H7 (cell line): ENCODE results near the gene ERLEC1. TPM values are rescaled to one million over a fixed set of nuclear protein-coding genes. Genes with fewer than 3 reads are reported as not detected.
"Not testable (repeated sequence)": the region's sequence is repeated elsewhere in the genome, so short reads cannot be mapped to it uniquely, and the experiment has no call there.

ENCODE experiments used
- DNase-seq: peaks from one replicate; pipeline ENCODE4 v3.0.0; 2012
- H3K27me3 ChIP-seq: 2 replicates; pipeline ENCODE4 v1.6.0; 2011; ENCODE audit warnings: mild to moderate bottlenecking, low read length; ENCODE audit not compliant: control insufficient read depth, insufficient read depth
- H3K36me3 ChIP-seq: replicated peaks from 2 replicates; pipeline ENCODE4 v1.5.1; 2011; ENCODE audit warnings: low read length; ENCODE audit not compliant: control insufficient read depth, insufficient read depth
- H3K4me3 ChIP-seq: 2 replicates; pipeline ENCODE4 v1.5.1; 2011; ENCODE audit warnings: low read depth, mild to moderate bottlenecking, control low read depth, low read length, moderate library complexity; ENCODE audit not compliant: insufficient read depth
- total RNA-seq: library from RNA; depleted of rRNA; stranded (reverse); fragments of >200 nt; shearing (Covaris generic); gene quantifications from 2 replicates; pipeline ENCODE4 v1.2.3, GENCODE V29; 2014; rRNA removed

ERLEC1 gene, protein sequence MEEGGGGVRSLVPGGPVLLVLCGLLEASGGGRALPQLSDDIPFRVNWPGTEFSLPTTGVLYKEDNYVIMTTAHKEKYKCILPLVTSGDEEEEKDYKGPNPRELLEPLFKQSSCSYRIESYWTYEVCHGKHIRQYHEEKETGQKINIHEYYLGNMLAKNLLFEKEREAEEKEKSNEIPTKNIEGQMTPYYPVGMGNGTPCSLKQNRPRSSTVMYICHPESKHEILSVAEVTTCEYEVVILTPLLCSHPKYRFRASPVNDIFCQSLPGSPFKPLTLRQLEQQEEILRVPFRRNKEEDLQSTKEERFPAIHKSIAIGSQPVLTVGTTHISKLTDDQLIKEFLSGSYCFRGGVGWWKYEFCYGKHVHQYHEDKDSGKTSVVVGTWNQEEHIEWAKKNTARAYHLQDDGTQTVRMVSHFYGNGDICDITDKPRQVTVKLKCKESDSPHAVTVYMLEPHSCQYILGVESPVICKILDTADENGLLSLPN
- total RNA-seq, result 31.0 and 44.0 TPM in 2 replicates

- Histone ChIP-seq H3K27me3 (no peaks in the 10 kb centered on the region), H3K4me3 (peak within 1 kb of the TSS; percentile 98), H3K36me3 (no peaks in the 10 kb centered on the region; the same call in 1 of the 2 replicates)
- DNase-seq, result peak; percentile 91
These were observed at the start of gene ERLEC1, which contains the start of gene ASB3 for GRCh38 chr2:53786705-53787613. Gene ERLEC1, plus strand, starts transcription at chr2:53787044. Its CDS starts 167 bp downstream, at chr2:53787211. Gene ASB3, minus strand, starts transcription at chr2:53786953. Its CDS starts 21,381 bp downstream, at chr2:53765572.

DNA sequence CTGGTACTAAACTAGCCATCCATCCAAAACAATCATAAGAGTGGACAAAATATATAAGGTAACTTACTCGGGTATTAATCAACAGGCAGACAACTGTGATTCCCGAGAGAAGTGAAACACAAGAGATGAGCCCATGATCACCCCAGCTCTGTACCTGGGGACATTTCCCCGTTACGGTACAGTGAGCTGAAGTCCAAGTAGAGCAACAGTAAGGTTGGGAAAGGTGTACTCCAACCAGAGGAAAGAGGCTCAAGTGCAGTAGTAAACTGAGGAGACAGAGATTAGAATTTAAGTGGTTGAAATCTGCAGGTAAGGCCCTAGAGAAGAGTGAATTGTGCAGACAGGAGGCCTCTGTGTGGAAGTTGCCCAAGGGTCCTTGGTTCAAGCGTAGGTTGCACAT, 49.8 kb upstream of the ERLEC1 start:
- DNase-seq, result no peak
- no peaks in the 10 kb centered on the region for H3K27me3 ChIP-seq
- H3K4me3 ChIP-seq, result no peak overlapping the region
- H3K36me3 ChIP-seq, result no peaks in the 10 kb centered on the region

DNA sequence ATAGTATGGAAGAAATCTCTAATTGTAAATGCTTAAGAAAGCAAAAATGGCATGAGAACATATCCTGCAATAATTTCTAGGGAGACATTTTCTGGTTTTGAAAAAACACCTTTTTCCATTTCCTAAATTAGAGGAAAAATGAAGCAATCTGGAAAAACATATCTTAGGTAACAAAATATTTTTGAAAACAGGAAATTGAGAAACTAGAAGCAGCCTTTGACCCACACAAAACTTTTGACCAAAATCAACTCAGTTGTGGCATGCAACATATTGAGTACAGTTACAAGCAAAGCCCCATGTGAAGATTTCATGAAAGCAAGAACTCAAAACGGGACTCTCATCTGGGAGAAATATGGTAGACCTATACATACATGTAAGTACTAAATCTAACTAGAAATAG, 47.8 kb upstream of the ERLEC1 start:
- H3K27me3 ChIP-seq, result no peaks in the 10 kb centered on the region
- no peak for DNase-seq
- H3K4me3 ChIP-seq, result no peak overlapping the region
- H3K36me3 ChIP-seq, result no peaks in the 10 kb centered on the region

GRCh38 chr2:53740170-53740569, 46.7 kb upstream of the ERLEC1 start:
- peak; percentile 6 for DNase-seq
- no peak overlapping the region for H3K4me3 ChIP-seq
- H3K36me3 ChIP-seq, result no peaks in the 10 kb centered on the region
- H3K27me3 ChIP-seq, result no peaks in the 10 kb centered on the region

GRCh38 chr2:53744395-53745065, 42.3 kb upstream of the ERLEC1 start:
- no peak overlapping the region for H3K4me3 ChIP-seq
- no peaks in the 10 kb centered on the region for H3K27me3 ChIP-seq
- no peak for DNase-seq
- no peaks in the 10 kb centered on the region; the same call in 1 of the 2 replicates for H3K36me3 ChIP-seq

GRCh38 chr2:53750041-53750768, 36.6 kb upstream of the ERLEC1 start:
- DNase-seq, result no peak
- Histone ChIP-seq H3K27me3 (no peaks in the 10 kb centered on the region), H3K4me3 (no peak overlapping the region), H3K36me3 (no peaks in the 10 kb centered on the region; the same call in 1 of the 2 replicates)

DNA sequence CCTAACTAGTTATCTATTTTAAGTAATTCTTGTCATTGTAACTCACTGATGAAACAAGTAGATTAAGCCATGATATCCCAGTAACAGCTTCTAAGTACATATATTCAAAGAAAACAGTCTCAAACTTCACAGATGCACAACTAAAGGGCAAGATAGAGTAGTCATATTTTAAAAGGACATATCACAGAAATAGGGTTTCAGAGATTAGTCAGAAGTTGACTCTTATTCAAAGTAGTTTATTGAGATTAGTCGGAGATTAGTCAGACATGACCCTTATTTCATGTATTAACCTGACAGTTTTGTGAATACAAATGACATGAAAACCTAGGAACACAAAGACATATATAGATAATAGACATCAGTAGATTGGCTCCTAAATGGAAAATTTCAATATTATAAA, 35.1 kb upstream of the ERLEC1 start:
- Histone ChIP-seq H3K4me3 (no peak overlapping the region), H3K27me3 (no peaks in the 10 kb centered on the region), H3K36me3 (no peaks in the 10 kb centered on the region; the same call in 1 of the 2 replicates)
- DNase-seq, result no peak

DNA sequence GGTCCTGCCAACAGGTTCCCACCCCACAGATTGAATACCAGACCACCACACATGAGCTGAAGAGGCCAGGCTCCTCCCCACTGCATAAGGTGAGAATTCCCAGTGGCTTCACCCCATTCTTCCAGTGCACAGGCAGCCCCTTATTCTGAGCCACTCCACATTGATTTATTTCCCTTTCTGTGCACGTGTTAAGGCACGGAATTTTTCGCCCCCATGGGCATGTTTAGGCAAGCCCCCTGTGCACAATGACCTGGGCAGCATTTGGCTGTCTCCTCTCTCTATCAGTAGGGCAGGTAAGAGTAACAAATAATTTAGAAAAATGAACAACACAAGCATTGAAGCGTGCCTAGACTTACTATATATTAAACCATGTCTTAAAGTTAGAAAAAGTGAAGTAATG, 34.5 kb upstream of the ERLEC1 start:
- Histone ChIP-seq H3K36me3 (no peaks in the 10 kb centered on the region; the same call in 1 of the 2 replicates), H3K4me3 (no peak overlapping the region)
- no peak for DNase-seq

DNA sequence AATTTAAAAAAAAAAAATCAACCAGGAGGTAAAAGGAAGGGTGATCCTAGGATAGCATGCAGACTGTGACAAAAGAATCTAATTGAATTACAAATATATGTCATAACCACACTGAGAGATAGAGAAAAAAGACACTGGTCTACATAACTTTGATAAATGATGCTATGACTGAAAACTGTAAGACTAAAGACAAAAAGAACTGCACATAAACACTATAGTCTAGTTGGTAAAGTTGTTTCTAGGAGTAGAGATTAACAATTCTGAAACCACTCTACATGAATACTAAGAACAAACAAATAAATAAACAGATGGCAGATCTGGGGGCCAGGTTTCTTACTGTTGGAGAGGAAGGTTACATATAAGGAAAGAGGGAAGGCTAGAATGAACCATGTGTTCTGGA, 33.8 kb upstream of the ERLEC1 start:
- DNase-seq, result no peak
- Histone ChIP-seq H3K36me3 (no peaks in the 10 kb centered on the region), H3K27me3 (no peaks in the 10 kb centered on the region), H3K4me3 (no peak overlapping the region)

More for the DNA sequence above, 34.5 kb upstream of the ERLEC1 start:
- no peaks in the 10 kb centered on the region for H3K27me3 ChIP-seq

DNA sequence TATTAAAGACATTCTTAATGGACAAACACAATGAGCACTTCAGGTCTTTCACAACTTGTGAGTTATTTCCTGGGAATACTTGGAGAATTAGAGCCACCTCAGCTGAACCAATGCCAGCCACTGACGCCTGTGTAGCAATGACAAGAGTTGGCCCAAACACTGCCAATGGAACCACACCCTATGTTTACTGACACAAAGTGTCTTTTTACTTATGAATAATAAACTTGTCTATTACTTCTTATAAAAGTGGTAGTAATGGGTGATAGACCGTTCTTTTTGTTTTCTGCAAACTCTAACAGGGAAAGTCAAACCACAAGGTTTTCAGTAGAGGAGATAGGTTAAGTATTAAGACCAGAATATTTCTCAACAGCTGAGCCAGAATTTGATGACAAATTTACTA, 31.7 kb upstream of the ERLEC1 start:
- H3K36me3 ChIP-seq, result no peaks in the 10 kb centered on the region
- no peaks in the 10 kb centered on the region for H3K27me3 ChIP-seq
- no peak for DNase-seq
- no peak overlapping the region for H3K4me3 ChIP-seq

- no peak for DNase-seq
- H3K4me3 ChIP-seq, result no peak overlapping the region
- H3K36me3 ChIP-seq, result no peaks in the 10 kb centered on the region
- no peaks in the 10 kb centered on the region for H3K27me3 ChIP-seq
These were observed 30.2 kb upstream of the ERLEC1 start for GRCh38 chr2:53756644-53757043.

- not testable (repeated sequence) for H3K27me3 ChIP-seq, H3K36me3 ChIP-seq, DNase-seq, H3K4me3 ChIP-seq
These were observed 29.6 kb upstream of the ERLEC1 start for GRCh38 chr2:53757206-53757605.

DNA sequence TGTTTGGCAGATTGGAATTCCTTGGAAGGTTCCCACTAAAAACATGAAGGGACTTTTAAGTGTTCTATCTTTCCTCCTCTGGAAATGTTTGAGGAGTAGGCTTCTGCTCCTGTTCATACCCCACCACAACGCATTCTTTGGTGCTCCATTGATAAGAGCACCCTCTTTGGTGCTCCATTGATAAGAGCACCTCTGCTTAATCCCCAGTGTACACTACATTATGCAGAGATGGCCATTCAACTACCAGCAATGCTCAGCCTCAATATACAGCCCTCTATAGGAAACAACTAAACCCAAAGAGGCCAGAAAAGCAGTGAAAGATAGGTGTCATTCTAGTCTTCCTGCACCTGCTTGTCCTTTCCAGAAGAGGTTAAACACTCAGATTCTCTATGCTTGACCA, 21.1 kb upstream of the ERLEC1 start:
- Histone ChIP-seq H3K27me3 (no peaks in the 10 kb centered on the region), H3K4me3 (no peak overlapping the region), H3K36me3 (no peaks in the 10 kb centered on the region; the same call in 1 of the 2 replicates)
- no peak for DNase-seq
